AG09309 (cell line): ENCODE measurements around the gene METTL15.

ENCODE experiments used
- DNase-seq: peaks from one replicate; pipeline ENCODE4 v3.0.0-alpha.2; 2010; ENCODE audit warnings: low read depth
- H3K4me3 ChIP-seq: 2 replicates; pipeline ENCODE4 v1.5.1; 2011; ENCODE audit warnings: mild to moderate bottlenecking, low read depth, low read length, moderate library complexity; ENCODE audit not compliant: control insufficient read depth
- TF ChIP-seq, protein P1 (sequence below): IDR thresholded peaks from 2 replicates; pipeline ENCODE4 v1.5.1; 2011; ENCODE audit warnings: mild to moderate bottlenecking, low read depth, low read length, inconsistent platforms; ENCODE audit not compliant: insufficient read depth, control insufficient read depth; ENCODE audit errors: missing control alignments

Gene METTL15

DNA sequence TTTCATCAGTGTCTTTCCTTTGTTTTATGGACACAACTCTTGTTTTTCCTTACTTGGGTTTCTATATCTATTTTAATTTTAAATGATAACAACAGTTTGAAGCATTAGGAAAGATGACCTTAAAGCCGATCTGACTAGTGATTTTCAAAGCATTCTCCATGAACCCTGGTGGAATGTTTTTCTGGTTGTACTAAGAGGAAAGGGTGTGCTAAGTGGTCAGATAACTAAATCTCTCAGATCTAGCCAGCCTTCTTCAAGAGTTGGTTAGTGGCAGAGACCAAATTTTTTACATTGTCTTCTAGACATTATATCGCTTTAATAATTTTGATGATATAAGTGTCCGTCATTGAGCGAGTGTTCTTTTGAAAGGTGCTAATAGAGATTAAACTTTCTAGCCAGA, 134.4 kb downstream of the METTL15 start:
- no peak for DNase-seq
- TF ChIP-seq, protein P1, sequence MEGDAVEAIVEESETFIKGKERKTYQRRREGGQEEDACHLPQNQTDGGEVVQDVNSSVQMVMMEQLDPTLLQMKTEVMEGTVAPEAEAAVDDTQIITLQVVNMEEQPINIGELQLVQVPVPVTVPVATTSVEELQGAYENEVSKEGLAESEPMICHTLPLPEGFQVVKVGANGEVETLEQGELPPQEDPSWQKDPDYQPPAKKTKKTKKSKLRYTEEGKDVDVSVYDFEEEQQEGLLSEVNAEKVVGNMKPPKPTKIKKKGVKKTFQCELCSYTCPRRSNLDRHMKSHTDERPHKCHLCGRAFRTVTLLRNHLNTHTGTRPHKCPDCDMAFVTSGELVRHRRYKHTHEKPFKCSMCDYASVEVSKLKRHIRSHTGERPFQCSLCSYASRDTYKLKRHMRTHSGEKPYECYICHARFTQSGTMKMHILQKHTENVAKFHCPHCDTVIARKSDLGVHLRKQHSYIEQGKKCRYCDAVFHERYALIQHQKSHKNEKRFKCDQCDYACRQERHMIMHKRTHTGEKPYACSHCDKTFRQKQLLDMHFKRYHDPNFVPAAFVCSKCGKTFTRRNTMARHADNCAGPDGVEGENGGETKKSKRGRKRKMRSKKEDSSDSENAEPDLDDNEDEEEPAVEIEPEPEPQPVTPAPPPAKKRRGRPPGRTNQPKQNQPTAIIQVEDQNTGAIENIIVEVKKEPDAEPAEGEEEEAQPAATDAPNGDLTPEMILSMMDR = no peak
- no peak overlapping the region for H3K4me3 ChIP-seq

DNA sequence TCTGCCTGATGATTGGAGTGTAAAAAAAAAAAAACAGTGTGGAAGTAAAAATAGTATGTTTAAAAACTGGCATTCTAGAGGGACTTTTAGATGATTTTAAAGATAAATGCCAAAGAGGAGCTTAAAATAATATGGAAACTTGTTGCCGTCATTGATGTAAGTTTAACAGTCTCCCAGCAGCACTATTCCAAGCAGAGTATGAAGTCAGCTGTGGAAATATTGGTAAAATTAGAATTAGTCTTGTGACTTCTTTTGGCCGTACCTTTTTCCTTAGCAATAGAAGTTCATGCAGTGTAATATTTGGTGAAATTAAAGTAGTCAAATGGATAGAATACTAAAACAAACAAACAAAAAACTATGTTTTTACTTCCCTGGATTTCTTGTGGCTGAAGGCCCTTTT, 134.9 kb downstream of the METTL15 start:
- DNase-seq = no peak
- H3K4me3 ChIP-seq = no peak overlapping the region
- TF ChIP-seq, protein P1 = no peak

DNA sequence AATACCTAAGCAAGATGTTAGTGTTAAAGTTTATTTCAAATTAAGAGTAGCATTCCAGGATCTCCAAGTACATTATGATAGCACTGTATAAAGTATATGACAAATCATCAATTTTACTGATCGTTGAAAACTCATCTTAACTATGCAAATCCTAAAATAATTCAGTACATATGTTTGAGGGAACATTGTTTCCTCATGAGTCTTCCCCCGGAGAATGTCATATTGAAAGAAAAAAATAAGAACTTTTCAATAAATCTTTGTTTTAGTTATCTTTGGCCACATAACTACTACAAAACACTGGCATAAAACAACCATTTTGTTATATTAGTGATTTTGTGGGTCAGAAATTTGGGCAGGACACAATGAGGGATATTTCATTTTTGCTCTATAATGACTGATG, 135.4 kb downstream of the METTL15 start:
- no peak for DNase-seq
- no peak overlapping the region for H3K4me3 ChIP-seq
- TF ChIP-seq, protein P1 = no peak

DNA sequence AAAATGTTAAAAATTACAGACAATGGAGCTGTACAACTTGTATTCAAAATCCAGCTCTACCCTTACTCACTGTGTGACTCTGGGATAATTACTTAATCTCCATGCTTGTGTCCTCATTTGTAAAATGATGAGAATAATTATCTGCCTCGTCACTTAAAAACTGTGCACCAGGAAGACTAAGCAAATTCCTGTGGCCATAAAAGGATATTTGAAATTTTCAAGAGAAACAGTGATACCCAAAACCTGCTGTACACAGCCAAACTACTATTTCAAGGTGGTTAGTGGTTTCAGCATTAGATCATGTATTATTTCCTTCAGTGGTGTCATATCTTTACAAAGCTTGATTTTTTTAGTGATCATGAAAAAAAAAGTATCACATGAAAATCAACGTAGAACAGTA, 136.9 kb downstream of the METTL15 start:
- no peak overlapping the region for H3K4me3 ChIP-seq
- TF ChIP-seq, protein P1 = no peak
- DNase-seq = no peak

DNA sequence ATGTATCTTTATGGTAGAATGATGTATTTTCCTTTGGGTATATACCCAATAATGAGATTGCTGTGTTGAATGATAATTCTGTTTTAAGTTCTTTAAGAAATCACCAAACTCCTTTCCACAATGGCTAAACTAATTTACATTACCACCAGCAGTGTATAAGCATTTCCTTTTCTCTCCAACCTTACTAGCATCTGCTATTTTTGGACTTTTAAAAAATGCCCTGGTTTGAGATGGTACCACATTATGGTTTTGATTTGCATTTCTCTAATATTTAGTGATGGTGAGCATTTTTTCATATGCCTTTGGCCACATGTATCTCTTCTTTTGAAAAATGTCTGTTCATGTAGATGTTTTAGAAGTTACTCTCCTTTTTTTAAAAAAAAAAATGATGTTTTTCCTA, 142.0 kb downstream of the METTL15 start:
- TF ChIP-seq, protein P1 = no peak
- no peak overlapping the region for H3K4me3 ChIP-seq
- DNase-seq = no peak

DNA sequence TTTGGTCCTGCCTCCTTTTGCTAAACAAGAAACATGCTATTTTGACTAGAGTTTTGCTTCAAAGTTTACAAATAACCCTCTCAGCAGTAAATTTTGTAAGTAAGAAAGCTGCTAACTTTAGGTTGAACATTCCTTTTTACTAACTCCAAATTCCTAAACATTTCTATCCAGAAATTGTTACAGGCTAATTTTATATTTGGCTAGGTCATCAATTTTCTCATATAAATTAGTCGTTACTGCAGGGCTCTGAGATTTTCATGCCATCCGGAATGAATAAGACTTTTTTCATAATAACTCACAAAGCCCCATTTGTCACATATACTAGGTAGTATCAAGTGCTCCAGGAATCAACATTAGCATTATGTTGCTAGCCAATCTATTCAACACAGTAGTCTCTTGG, 143.1 kb downstream of the METTL15 start:
- TF ChIP-seq, protein P1 = no peak
- H3K4me3 ChIP-seq = no peak overlapping the region
- no peak for DNase-seq

DNA sequence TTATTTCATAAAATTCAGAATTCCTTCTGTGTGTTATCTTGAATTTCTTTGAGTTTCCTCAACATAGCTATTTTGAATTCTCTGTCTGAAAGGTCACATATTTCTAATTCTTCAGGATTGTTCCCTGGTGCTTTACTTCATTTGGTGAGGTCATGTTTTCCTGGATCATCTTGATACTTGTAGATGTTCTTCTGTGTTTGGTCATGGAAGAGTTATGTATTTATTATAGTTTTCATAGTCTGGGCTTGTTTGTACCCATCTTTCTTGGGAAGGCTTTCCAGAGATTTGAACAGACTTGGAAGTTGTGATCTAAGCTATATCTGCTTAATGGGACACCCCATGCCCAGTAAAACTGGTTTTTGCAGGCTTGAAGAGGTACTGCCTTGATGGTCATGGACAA, 149.6 kb downstream of the METTL15 start:
- H3K4me3 ChIP-seq = no peak overlapping the region
- TF ChIP-seq, protein P1 = no peak
- DNase-seq = no peak
